GM18861 (cell line): ENCODE measurements around the gene PGAP6.
"Not testable (repeated sequence)": the region's sequence is repeated elsewhere in the genome, so short reads cannot be mapped to it uniquely, and the experiment has no call there.

ENCODE experiments used
- ATAC-seq: cut with Tn5 transposase; IDR thresholded peaks from one replicate; pipeline ENCODE4 v1.9.1; 2021; ENCODE audit not compliant: unreplicated experiment

Gene PGAP6

GRCh38 chr16:368388-369158 is 13.2 kb downstream of the PGAP6 start:
- ATAC-seq = no peak

- ATAC-seq = no peak
Observed at GRCh38 chr16:367333-367903, 14.4 kb downstream of the PGAP6 start.

GRCh38 chr16:366476-366875 is 15.3 kb downstream of the PGAP6 start:
- no peak for ATAC-seq

GRCh38 chr16:364595-365491 is 16.9 kb downstream of the PGAP6 start:
- no peak for ATAC-seq

- no peak for ATAC-seq
Observed at GRCh38 chr16:363766-364490, 17.9 kb downstream of the PGAP6 start.

GRCh38 chr16:363110-363765 is 18.5 kb downstream of the PGAP6 start:
- ATAC-seq = no peak

- ATAC-seq = not testable (repeated sequence)
Observed at GRCh38 chr16:362702-362999, 19.1 kb downstream of the PGAP6 start.

GRCh38 chr16:361872-362701 is 19.7 kb downstream of the PGAP6 start:
- no peak for ATAC-seq

- ATAC-seq = no peak
Observed at GRCh38 chr16:361341-361871, 20.4 kb downstream of the PGAP6 start.

- no peak for ATAC-seq
Observed at GRCh38 chr16:360698-361336, 21.0 kb downstream of the PGAP6 start.

- ATAC-seq = no peak
Observed at GRCh38 chr16:359871-360697, 21.7 kb downstream of the PGAP6 start.

- no peak for ATAC-seq
Observed at GRCh38 chr16:359067-359763, 22.6 kb downstream of the PGAP6 start.

- ATAC-seq = no peak
Observed at GRCh38 chr16:356741-357140, 25.0 kb downstream of the PGAP6 start.

- no peak for ATAC-seq
Observed at GRCh38 chr16:354971-355461, 26.8 kb downstream of the PGAP6 start.

- no peak for ATAC-seq
Observed at GRCh38 chr16:354291-354881, 27.4 kb downstream of the PGAP6 start.

GRCh38 chr16:353404-354290 is 28.1 kb downstream of the PGAP6 start:
- no peak for ATAC-seq
